Caco-2 (cell line): ENCODE measurements around the gene RBM20. TPM values are rescaled to one million over a fixed set of nuclear protein-coding genes. Genes with fewer than 3 reads are reported as not detected.

Experiments
- BruUV-seq: library from RNA; stranded (reverse); fragments of 400-500 nt; replicated peaks from 2 replicates; lab custom pipeline; 2021; lab: Mats Ljungman, UMichigan
- CTCF ChIA-PET: fragments of 300-600 bp; sonication (Branson Sonifier 250); formaldehyde crosslinking; loops from one replicate; lab custom pipeline; 2022; ENCODE audit warnings: antibody characterized with exemption; lab: Charles Lee
- POLR2A ChIA-PET: fragments of 300-600 bp; sonication (Branson Sonifier 250); formaldehyde crosslinking; loops from one replicate; lab custom pipeline; 2022; ENCODE audit warnings: antibody characterized with exemption; lab: Charles Lee
- DNase-seq, 2 experiments: peaks; one replicate each; pipeline versions ENCODE4 v3.0.0 to v3.0.0-alpha.2; 2020 to 2022
- H3K27me3 ChIP-seq: replicated peaks from 2 replicates; pipeline ENCODE4 v1.6.0; 2011; ENCODE audit warnings: low read length; ENCODE audit not compliant: control insufficient read depth, insufficient read depth
- H3K36me3 ChIP-seq: 2 replicates; pipeline ENCODE4 v1.5.1; 2011; ENCODE audit warnings: low read length; ENCODE audit not compliant: control insufficient read depth, insufficient read depth
- H3K4me1 ChIP-seq: fragments of 250-450 bp; sonication (Bioruptor Pico); 2 replicates; pipeline ENCODE4 v1.5.1; 2020; ENCODE audit warnings: mild to moderate bottlenecking
- H3K4me3 ChIP-seq: 2 replicates; pipeline ENCODE4 v1.5.1; 2011; ENCODE audit warnings: low read depth, mild to moderate bottlenecking, control low read depth, low read length
- H3K9me3 ChIP-seq: fragments of 250-450 bp; sonication (Bioruptor Pico); 2 replicates; pipeline ENCODE4 v1.5.1; 2020; ENCODE audit warnings: mild to moderate bottlenecking, moderate library complexity
- H3K27ac Mint-ChIP-seq: one replicate; pipeline ENCODE4 v1.8.0; 2022; ENCODE audit warnings: mixed read lengths; ENCODE audit not compliant: unreplicated experiment
- H3K27me3 Mint-ChIP-seq: one replicate; pipeline ENCODE4 v1.8.0; 2022; ENCODE audit warnings: mixed read lengths; ENCODE audit not compliant: insufficient read depth, unreplicated experiment
- H3K36me3 Mint-ChIP-seq: one replicate; pipeline ENCODE4 v1.8.0; 2022; ENCODE audit warnings: mild to moderate bottlenecking, mixed read lengths; ENCODE audit not compliant: insufficient read depth, unreplicated experiment
- H3K4me1 Mint-ChIP-seq: one replicate; pipeline ENCODE4 v1.8.0; 2022; ENCODE audit warnings: low read depth, mixed read lengths; ENCODE audit not compliant: unreplicated experiment
- H3K4me3 Mint-ChIP-seq: one replicate; pipeline ENCODE4 v1.8.0; 2022; ENCODE audit warnings: mild to moderate bottlenecking, moderate library complexity, mixed read lengths; ENCODE audit not compliant: unreplicated experiment
- H3K9me3 Mint-ChIP-seq: one replicate; pipeline ENCODE4 v1.8.0; 2022; ENCODE audit warnings: mixed read lengths; ENCODE audit not compliant: unreplicated experiment
- CTCF ChIP-seq, 2 experiments: fragments of 200-600 bp in 1 of 2; IDR thresholded peaks; 1 replicate in 1 of 2; 2 replicates in 1 of 2; pipeline versions ENCODE4 v1.5.1 to v1.8.0; 2011 to 2022; ENCODE audit warnings: antibody characterized with exemption in 1 of 2, control low read depth in 1 of 2, inconsistent platforms in 1 of 2, low read depth in 1 of 2, low read length in 1 of 2, mild to moderate bottlenecking in 1 of 2, moderate library complexity in 1 of 2; ENCODE audit not compliant: insufficient read depth in 1 of 2, severe bottlenecking in 1 of 2, unreplicated experiment in 1 of 2
- intact Hi-C: fragments of 100-400 bp; cut with micrococcal nuclease; formaldehyde crosslinking; loops from one replicate; pipeline ENCODE4 v1.10.0; 2022; ENCODE audit not compliant: unreplicated experiment
- total RNA-seq: library from RNA; stranded (reverse); gene quantifications from 2 replicates; pipeline ENCODE4 v1.2.3, GENCODE V29; 2022

RBM20 gene
- total RNA-seq, 1 experiment from 2014 or later, result 0.36 TPM

- Mint-ChIP-seq H3K4me3 (no peak overlapping the region), H3K27me3 (no peaks in the 10 kb centered on the region), H3K9me3 (no peaks in the 10 kb centered on the region), H3K36me3 (peaks cover 7% of the 10 kb centered on the region), H3K27ac (no peak overlapping the region), H3K4me1 (peaks cover 9% of the 10 kb centered on the region)
- BruUV-seq, result no TSS peak
- Histone ChIP-seq H3K4me3 (no peak overlapping the region), H3K4me1 (peaks cover 7% of the 10 kb centered on the region; the same call in 1 of the 2 replicates), H3K36me3 (no peaks in the 10 kb centered on the region; the same call in 1 of the 2 replicates), H3K27me3 (no peaks in the 10 kb centered on the region), H3K9me3 (no peaks in the 10 kb centered on the region)
- DNase-seq, result no peak
- CTCF ChIA-PET, result no interaction called here
- no peak for TF ChIP-seq CTCF (IDR thresholded peaks at IDR 0.05; ENCODE audit: insufficient read depth in 1 of 2, low read depth in 1 of 2, low read length in 1 of 2, severe bottlenecking in 1 of 2, unreplicated experiment in 1 of 2)
- intact Hi-C loops, result no loop called here
- POLR2A ChIA-PET, result no interaction called here
These were observed 232.7 kb downstream of the RBM20 start for GRCh38 chr10:110876788-110877187.

GRCh38 chr10:110880012-110880411 is 235.9 kb downstream of the RBM20 start:
- no peaks in the 10 kb centered on the region for H3K9me3 ChIP-seq
- ChIA-PET POLR2A (no interaction called here), CTCF (no interaction called here)
- intact Hi-C loops, result no loop called here
- Mint-ChIP-seq H3K27ac (no peak overlapping the region), H3K36me3 (peaks cover 9% of the 10 kb centered on the region), H3K4me1 (peaks cover 9% of the 10 kb centered on the region), H3K9me3 (no peaks in the 10 kb centered on the region), H3K27me3 (no peaks in the 10 kb centered on the region), H3K4me3 (no peak overlapping the region)
- no peaks in the 10 kb centered on the region for H3K27me3 ChIP-seq
- no peak for DNase-seq
- H3K4me1 ChIP-seq, result no peaks in the 10 kb centered on the region; the same call in 1 of the 2 replicates
- H3K36me3 ChIP-seq, result no peaks in the 10 kb centered on the region; the same call in 1 of the 2 replicates
- no TSS peak for BruUV-seq
- no peak overlapping the region for H3K4me3 ChIP-seq
- TF ChIP-seq CTCF (IDR thresholded peaks at IDR 0.05; ENCODE audit: insufficient read depth in 1 of 2, low read depth in 1 of 2, low read length in 1 of 2, severe bottlenecking in 1 of 2, unreplicated experiment in 1 of 2), result no peak

DNA sequence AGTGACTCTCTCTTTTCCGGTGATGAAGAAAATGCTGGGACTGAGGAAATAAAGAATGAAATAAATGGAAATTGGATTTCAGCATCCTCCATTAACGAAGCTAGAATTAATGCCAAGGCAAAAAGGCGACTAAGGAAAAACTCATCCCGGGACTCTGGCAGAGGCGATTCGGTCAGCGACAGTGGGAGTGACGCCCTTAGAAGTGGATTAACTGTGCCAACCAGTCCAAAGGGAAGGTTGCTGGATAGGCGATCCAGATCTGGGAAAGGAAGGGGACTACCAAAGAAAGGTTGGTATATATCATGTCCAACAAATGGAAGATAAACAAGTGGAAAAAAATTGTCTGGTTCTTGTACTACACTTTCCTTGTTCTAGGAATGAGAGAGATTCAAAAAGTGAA is 237.1 kb downstream of the RBM20 start:
- no peak for DNase-seq
- intact Hi-C loops, result no loop called here
- H3K4me3 Mint-ChIP-seq, result no peak overlapping the region
- no peaks in the 10 kb centered on the region for H3K9me3 Mint-ChIP-seq
- H3K27me3 ChIP-seq, result no peaks in the 10 kb centered on the region
- no peak overlapping the region for H3K27ac Mint-ChIP-seq
- H3K36me3 Mint-ChIP-seq, result peaks cover 13% of the 10 kb centered on the region
- H3K4me1 Mint-ChIP-seq, result peaks cover 13% of the 10 kb centered on the region
- no peak for TF ChIP-seq CTCF (IDR thresholded peaks at IDR 0.05; ENCODE audit: insufficient read depth in 1 of 2, low read depth in 1 of 2, low read length in 1 of 2, severe bottlenecking in 1 of 2, unreplicated experiment in 1 of 2)
- H3K27me3 Mint-ChIP-seq, result no peaks in the 10 kb centered on the region
- H3K9me3 ChIP-seq, result no peaks in the 10 kb centered on the region
- no TSS peak for BruUV-seq
- no peaks in the 10 kb centered on the region; the same call in 1 of the 2 replicates for H3K36me3 ChIP-seq
- H3K4me1 ChIP-seq, result peaks cover 7% of the 10 kb centered on the region; the same call in 1 of the 2 replicates
- POLR2A ChIA-PET, result no interaction called here
- CTCF ChIA-PET, result interaction anchor here (0.6 to 0.8 kb wide), 2 partner anchors 10 to 17 kb away, joined by 3 read pairs; partner anchors contain the start of gene PDCD4
- no peak overlapping the region for H3K4me3 ChIP-seq
